GM18909 (cell line): ENCODE results near the gene PTPRN2.

Experiments used
- ATAC-seq: cut with Tn5 transposase; IDR thresholded peaks from one replicate; pipeline ENCODE4 v1.9.1; 2021; ENCODE audit warnings: mild to moderate bottlenecking; ENCODE audit not compliant: unreplicated experiment, poor library complexity

PTPRN2 gene

DNA sequence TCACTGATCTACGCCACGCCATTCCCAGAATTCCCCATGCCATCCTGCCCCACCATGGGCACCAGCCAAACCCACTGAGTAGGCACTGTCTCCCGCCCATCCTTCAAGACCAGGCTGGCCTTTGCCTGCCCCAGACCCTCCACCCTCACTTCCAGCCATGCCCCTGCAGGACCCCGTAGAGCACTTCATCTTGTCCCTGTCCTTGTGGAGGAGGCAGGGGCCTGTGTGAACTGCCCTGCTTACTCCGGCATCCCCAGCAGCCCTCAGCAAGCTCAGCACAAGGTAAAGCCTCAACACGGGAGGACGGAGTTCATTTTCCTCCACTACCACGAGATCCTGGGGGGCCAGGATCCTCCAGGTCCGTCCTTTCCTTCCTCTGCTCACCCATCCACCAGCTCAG is 577.7 kb downstream of the PTPRN2 start:
- ATAC-seq: no peak

DNA sequence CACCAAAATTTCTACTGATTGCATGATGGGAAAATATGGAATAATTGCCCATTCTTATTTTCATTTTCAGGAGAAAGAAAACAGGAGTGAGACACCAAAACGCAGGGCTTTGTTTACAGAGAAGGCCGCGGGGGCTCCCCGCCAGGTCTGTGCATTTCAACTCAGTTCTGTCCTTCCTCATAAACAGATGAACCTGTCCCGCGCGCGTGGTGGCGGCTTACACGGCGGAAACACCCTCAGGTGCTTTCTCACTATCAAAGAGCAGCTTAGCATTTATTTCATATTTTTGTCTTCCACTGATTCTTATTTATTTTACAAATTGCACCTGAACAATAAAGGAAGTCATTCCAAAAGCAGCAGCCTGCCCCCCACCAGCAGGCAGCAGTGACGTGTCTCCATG is 579.4 kb downstream of the PTPRN2 start:
- no peak for ATAC-seq

DNA sequence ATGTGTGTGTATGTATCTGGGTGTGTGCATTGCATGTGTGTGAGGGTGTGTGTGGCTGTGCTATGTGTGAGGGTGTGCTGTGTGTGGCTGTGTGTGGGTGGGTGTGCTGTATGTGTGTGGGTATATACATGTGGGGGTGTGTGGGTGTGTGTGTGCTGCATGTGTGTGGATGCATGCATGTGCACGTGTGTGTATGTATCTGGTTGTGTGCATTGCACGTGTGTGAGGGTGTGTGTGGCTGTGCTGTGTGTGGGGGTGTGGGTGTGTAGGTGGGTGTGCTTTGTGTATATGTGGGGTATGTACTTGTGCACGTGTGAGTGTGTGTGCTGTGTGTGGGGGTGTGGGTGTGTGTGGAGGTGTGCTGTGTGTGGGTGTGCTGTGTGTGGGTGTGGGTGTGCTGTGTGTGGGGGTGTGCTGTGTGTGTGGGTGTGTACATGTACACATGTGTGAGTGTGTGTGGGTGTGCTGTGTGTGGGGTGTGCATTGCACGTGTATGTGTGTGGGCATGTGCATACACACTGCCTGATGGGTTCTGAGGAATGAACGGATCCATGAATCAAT is 579.8 kb downstream of the PTPRN2 start:
- no peak for ATAC-seq

DNA sequence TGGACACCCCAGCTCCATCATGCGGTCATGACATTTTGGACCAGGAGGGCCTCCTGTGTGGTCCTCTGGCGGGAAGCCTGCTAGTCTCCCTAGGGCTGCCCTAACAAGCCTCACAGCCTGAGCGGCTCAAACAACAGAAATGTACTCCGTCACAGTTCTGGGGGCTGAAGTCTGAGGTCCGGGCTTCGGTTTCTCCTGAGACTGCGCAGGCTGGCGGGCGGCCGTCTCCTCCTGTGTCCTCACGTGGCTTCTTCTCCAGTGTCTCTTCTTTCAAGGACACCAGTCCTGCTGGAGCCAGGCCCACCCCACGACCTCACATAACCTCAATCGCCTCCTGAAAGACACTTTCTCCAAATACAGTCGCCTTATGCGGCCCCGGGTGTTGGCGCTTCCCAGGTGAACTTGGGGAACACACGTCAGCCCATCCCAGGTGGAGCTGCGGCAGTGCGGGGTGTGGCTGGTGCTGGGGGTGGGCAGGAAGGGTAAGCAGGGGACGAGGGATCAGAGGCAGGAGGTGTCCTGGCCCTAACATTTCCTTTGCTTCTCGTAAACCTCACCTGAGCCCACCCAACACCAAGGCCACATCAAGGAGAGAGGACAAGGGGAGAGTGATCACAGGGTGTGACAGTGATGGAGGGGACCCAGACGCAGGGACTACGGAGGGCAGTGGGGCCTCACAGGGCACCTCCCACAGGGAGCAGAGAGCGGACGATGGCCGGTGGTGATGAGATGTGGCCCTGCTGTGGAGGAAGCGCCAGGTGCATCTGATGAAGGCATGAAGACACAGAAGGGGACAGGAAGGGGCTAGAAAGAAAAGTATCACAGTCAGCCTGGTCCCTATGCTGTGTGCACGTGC is 580.6 kb downstream of the PTPRN2 start:
- ATAC-seq: no peak

DNA sequence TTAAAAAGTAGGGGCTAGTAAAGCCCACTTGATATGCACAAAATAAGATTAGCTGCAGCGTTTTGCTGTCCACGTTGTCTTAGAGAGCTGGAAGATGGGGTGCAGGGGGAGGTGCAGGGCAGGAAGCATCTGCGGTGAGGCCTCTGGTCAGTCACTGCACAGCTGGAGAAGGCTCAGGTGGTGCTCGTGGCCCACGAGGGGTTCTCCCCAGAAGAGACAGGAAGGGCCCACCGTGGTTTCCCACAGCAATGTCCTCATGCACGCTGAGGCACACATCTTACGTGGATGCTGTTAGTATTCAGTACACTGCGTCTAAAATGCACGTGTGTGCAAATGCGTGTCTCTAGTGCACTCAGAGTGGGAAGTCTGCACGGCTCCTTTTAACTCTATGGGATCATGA is 582.1 kb downstream of the PTPRN2 start:
- no peak for ATAC-seq

DNA sequence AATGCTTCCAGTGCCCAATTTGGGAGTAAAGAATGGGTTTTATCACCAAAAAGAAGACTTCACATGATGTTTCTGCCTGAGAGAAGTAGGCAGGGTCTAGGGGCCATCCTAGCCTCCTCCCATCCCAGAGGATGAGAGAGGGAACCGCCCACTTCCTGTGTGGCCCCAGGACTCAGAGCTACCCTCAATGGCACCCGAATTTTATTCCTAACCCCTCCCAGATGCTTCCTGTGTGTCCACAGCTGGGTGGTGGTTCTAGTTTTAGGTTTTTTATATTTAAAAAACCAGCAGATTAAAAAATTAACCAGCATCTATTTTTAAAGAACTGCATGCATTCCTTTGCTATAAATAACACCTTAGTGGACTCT is 583.5 kb downstream of the PTPRN2 start:
- ATAC-seq: no peak

DNA sequence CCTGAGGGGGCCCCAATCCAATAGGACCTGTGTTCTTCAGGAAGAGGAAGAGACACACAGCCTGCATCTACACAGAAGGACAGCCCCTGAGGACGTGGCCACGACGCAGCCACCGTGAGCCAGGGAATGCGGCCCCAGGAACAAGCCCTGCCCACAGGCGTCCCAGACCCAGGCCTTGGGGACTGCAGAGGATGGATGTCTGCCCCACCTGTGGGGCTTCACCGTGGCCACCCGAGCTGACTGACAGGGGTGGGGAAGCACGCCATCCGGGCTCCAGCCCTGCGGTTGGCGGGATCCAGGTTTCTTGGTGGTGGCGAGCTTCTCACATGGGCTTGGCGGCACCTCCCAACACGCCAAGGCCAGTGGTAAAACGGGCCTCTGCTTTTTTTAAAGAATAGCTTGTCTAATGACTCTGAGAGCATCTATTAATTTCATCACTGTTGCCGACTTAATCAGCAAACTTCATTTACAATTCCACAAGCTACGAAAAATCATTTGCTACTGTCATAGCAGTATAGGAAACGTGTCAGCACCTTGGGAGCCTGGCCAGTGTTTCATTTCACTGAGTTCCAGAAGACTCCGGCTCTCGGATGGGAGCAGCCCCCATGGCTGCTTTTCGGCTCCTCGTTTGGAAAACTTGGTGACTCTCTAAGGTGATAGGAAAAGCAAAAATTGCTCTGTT is 584.0 kb downstream of the PTPRN2 start:
- no peak for ATAC-seq

DNA sequence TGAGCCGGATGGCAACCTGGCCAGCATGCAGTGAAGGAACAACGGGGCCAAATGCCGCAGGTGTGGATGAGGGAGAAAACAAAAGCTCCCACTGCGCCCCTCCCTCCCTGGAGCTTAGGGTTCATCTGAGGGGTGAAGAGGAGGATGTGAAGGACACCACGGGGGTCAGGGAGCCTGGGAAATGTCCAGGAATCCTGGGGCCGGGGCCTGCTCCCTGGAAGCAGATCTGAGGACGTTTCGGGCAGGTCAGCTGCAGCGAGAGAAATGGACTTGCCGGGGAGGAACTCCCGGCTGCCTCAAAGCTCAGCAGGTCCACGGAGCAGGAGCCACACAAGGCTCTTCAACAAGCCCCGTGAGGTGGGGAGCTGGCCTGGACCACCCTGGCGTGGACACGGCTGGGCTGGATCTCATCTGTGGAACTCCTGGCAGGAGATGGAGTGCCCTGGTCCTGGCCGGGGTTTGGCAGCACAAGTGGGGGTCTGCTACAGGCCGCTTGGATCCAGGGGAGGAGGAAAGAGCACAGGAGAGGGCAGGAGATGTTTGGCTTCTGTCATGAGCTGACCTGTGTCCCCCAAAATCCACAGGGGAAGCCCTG is 585.0 kb downstream of the PTPRN2 start:
- no peak for ATAC-seq

DNA sequence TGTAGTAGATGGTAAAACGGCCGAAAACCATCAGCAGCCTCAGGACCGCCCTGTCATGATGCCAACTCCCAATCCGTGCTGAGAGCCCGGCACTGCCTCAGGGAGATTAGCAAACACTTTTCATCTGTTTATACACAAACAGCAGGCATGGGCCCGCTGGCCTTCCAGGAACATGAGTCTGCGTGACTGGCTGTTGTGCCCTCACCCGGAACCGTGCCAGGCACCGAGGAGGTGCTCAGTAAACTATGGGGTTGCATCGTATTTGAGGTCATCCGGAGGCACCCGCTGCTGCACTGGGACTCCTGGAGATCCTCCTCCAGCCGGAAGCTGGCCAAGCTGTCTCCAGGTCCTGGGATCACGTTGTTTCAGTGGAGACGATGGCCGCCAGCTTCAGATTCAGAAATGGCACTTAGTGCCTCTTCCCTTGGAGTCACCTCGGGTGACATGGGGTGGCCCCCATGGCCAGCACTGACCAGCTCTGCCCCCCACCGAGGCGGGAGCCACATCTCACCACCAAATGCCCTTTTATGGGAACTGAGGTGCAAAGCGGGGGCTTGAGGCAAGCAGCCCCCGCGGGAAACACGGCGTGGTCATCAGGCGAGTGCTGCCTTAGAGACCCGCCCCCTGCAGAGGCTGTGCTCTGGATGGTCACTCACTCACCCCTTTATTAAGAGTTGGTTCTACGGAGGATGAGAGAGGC is 585.9 kb downstream of the PTPRN2 start:
- ATAC-seq: no peak

DNA sequence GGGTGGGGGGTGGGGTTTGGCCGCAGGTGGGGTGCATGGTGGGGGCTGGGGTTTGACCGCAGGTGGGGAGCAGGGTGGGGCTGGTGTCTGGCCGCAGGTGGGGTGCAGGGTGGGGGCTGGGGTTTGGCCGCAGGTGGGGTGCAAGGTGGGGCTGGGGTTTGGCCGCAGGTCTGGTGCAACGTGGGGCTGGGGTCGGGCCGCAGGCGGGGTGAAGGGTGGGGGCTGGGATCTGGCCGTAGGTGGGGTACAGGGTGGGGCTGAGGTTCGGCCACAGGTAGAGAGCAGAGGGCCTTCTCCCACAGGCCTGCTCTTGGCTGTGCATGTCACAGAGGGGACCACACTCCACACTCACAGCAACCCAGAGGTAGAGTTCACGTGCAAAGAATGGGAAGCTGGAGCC is 586.6 kb downstream of the PTPRN2 start:
- no peak for ATAC-seq

DNA sequence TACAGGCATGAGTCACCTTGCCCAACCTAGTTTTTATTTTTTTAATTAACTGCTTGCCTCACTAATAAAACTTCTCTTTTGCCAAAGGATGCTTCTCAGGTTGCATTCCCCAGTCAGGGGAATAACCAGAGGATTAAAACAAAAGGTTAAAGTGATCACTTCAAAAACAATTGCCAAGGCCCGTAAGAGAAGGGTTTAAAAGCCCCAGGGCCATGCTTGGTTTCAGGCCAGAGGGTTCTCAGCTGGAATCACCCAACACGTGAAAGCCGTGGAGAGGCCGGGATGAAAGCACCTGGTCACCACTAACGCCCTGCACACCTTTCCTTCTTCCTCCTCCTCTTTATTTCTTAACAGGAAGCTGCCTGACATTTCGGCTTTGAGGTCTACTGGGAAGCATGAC is 587.5 kb downstream of the PTPRN2 start:
- no peak for ATAC-seq

DNA sequence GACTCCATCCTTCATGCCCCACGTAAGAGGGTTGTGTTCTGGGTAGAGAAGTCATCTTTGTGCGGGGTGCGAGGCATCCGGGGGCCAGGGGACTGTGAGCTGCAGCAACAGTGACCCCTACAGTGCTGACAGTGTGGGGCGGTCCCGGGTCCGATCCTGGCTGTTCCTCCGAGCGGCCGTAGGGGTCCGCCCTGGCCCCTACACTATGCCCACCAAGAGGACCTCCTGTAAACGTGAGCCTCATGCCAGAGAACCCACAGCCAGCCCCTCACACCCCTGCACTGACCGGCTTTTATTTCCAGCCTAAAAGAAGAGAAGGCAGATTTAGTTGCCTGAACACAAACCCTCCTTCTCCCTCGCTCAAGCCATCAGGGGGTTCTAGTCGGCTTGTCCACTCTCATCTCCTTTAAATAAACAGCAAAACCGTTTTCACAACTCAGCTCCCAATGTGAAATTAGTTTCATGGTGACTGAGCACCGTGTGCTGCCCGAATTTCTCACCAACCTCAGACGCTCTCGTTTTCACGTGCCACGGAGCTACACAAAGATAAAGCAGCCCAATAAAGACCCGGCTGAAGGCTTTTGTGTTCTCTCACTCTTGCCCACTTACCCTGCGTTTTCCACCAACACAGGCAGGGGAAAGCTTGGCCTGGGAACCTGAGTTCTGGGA is 588.6 kb downstream of the PTPRN2 start:
- ATAC-seq: no peak

DNA sequence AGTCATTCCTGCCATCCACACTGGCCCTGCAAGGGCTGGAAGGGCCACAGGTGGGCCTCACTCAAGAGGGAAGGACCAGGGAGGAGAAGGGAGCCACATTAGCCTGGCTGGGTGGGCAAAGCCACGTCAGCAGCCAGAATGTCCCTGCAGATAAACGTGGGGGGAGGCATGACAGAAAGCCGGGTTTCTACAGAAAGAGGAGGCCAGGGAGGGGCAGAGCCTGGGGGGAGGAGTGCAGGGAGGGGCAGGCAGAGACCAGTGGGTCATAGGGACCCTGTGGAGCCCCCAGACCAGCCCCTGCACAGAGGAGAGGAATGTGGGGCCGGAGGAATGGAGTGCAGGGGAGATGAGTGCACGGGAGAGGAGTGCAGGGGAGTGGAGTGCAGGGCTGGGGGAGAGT is 590.2 kb downstream of the PTPRN2 start:
- no peak for ATAC-seq

DNA sequence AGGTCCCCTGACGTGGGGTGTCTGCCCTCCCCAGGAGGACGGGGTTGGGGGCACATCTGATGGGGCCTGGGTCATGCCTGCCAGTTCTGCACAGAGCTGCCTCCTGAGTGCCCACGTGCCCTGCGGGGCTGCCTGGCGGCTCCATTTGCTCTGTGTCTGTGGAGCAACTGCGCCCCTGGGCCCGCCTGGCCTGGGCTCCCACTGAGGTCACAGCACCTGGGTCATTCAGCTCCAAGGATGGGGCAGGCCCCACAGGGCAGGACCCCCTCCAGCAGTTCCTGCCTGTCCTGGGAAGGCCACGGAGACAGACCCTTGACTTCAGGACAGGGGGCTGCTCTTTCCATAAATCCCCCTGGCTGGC is 590.6 kb downstream of the PTPRN2 start:
- ATAC-seq: no peak

DNA sequence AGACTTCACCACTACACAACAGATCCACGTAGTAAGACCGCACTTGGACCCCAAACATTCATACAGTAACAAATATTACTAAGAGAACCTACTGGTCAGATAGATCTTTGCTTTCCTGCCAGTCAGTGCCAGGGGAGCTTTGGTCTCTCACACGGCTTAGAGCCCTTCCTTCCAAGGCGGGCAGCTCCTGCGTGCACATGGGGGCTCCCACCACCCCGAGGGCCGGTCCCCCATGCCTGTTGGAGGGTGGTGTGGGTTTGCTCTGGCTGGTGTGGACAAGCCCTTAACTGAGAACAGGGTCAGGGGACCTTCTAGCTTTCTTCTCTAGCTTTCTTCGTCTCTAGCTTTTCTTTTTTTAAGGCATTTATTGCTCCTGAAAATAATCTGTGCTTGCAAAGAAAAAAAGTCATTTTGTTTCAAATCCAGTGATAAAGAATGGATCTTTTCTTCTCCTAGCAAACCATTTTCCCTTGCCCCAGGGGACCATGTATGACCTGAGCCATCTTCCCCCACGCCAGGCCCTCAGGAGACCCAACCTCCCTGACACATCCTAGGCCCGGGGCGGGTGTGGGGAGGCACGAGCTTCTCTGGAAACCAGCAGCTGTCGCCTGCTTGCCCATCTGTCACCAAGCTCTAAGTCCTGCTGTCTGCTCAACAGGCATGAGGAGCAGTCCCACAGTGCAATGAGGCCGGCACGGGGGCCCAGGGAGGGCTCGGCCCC is 591.1 kb downstream of the PTPRN2 start:
- ATAC-seq: no peak

DNA sequence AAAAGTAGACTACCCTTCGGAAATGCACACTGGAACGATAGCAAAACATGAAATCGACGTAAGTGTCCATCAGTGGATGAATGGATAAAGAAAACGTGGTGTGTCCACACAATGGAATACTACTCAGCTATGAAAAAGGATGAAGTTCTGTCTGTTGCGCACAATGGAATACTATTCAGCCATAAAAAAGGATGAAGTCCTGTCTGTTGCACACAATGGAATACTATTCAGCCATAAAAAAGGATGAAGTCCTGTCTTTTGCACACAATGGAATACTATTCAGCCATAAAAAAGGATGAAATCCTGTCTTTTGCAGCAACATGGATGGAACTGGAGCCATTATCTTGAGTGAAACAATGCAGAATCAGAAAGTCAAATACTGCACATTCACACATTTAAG is 591.8 kb downstream of the PTPRN2 start:
- ATAC-seq: no peak

DNA sequence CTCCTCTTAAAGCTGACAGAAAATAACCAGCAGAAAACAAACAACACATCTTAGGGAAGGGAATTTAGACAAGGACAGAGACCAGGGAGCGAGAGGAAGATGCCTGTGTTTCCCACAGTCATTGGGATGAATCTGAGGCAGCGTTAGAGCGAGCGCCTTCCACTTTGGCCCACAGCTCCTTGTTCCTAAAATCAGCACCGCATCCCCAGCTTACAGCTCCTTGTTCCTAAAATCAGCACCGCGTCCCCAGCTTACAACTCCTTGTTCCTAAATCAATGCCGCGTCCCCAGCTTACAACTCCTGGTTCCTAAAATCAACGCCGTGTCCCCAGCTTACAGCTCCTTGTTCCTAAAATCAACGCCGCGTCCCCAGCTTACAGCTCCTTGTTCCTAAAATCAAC is 593.3 kb downstream of the PTPRN2 start:
- no peak for ATAC-seq

DNA sequence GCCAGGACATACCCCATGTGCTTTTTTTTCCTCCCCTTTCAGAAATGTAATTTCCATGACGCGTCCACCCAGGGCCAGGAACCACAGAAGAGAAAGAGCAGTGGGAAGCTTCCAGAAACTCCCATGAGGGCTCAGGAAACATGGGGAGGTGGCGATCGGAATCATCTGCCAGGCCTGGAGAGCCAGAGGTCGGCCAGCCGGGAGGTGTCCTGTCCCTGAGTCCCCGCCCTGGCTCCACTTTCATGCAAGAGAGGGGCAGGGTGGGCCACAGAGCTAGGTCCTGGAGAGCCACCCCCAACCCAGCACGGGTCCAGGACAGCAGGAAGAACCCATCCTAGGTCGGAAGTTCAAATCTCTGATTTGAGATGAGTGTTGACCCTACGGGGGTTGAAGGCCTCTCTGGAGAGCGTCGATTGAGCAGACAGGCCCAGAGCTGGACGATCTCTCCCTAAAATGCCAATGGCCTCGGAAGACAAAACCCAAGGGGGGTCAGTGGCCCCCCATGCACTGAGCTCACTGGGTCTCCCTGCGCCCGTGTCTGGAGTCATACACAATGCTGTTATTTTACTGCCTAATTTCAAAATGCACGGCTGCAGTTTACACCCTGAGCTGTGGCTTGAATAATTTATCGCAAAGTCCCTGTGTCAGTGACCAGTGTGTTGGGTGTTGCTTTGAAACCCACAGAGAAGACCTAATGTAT is 594.1 kb downstream of the PTPRN2 start:
- ATAC-seq: no peak

DNA sequence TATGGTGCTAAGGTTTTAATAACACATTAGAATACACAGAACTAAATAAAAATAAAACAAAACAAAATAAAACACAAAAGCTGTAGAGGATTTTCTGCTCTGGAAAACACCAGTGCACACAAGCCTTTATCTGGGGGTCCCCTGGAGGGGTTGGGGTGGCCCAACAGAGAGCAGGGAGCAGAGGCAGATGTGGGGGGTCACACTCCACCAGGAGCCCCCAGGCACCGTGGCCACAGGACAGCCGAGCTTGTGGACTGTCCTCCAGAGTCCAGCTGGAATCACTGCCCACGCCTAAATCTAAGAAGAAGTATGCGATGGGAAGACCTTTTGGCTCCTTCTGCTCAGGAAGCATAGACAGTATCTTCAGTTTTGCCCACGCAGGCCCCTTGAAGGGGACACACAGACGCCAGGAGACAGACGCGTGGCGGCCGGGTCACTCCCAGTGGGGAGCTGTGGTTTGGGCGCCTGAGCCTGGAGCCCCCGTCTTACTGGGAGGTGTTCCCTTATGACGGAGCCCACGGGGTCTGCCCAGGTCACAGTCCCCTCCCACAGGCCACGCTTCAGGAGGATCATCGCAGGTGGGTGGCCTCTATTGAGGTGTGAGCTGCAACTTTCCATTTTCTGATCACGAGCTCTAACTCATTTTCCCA is 595.0 kb downstream of the PTPRN2 start:
- ATAC-seq: no peak
